Measurements from ENCODE around the gene RMND5B.
A peak's percentile ranks its signal among the peaks of the same experiment; 100 is the strongest.
"Not testable (repeated sequence)": the region's sequence is repeated elsewhere in the genome, so short reads cannot be mapped to it uniquely, and the experiment has no call there.

Gene RMND5B

GRCh38 chr5:178130576-178131445, at the start of gene RMND5B:
TSS of gene RMND5B (plus strand) at chr5:178131014. CDS start at chr5:178138120, 7,106 bp downstream.
- DNase-seq: peak; percentile 83

- DNase-seq: no peak
These were observed 49.1 kb upstream of the RMND5B start for GRCh38 chr5:178081571-178082243.

- no peak for DNase-seq
These were observed 46.9 kb upstream of the RMND5B start for GRCh38 chr5:178083922-178084321.

- no peak for DNase-seq
These were observed 45.5 kb upstream of the RMND5B start for GRCh38 chr5:178085316-178085715.

- DNase-seq: no peak
These were observed 44.5 kb upstream of the RMND5B start for GRCh38 chr5:178086266-178086665.

GRCh38 chr5:178087199-178087598, 43.6 kb upstream of the RMND5B start:
- DNase-seq: not testable (repeated sequence)

- no peak for DNase-seq
These were observed 40.0 kb upstream of the RMND5B start for GRCh38 chr5:178090856-178091255.

- DNase-seq: no peak
These were observed 37.7 kb upstream of the RMND5B start for GRCh38 chr5:178093134-178093533.

- DNase-seq: no peak
These were observed 36.5 kb upstream of the RMND5B start for GRCh38 chr5:178094345-178094744.

- no peak for DNase-seq
These were observed 32.1 kb upstream of the RMND5B start for GRCh38 chr5:178098685-178099084.

- no peak for DNase-seq
These were observed 27.2 kb upstream of the RMND5B start for GRCh38 chr5:178103612-178104011.

- no peak for DNase-seq
These were observed 26.3 kb upstream of the RMND5B start for GRCh38 chr5:178104492-178104891.

- no peak for DNase-seq
These were observed 24.7 kb upstream of the RMND5B start for GRCh38 chr5:178106086-178106485.

- no peak for DNase-seq
These were observed 24.1 kb upstream of the RMND5B start for GRCh38 chr5:178106556-178107239.

GRCh38 chr5:178107756-178108310, 23.0 kb upstream of the RMND5B start:
- no peak for DNase-seq

- no peak for DNase-seq
These were observed 22.4 kb upstream of the RMND5B start for GRCh38 chr5:178108446-178108845.

GRCh38 chr5:178108966-178109365, 21.8 kb upstream of the RMND5B start:
- no peak for DNase-seq

- DNase-seq: no peak
These were observed 20.3 kb upstream of the RMND5B start for GRCh38 chr5:178110511-178110910.

- DNase-seq: no peak
These were observed 18.9 kb upstream of the RMND5B start for GRCh38 chr5:178111925-178112324.

GRCh38 chr5:178112545-178112944, 18.3 kb upstream of the RMND5B start:
- DNase-seq: no peak

- DNase-seq: peak; percentile 83
These were observed 17.6 kb upstream of the RMND5B start, which contains the start of gene N4BP3 for GRCh38 chr5:178113141-178113787. TSS of gene N4BP3 (plus strand) at chr5:178113532. CDS start at chr5:178119584, 6,052 bp downstream.

- DNase-seq: no peak
These were observed 16.9 kb upstream of the RMND5B start for GRCh38 chr5:178113841-178114324.

Measured in stimulated activated CD4-positive, alpha-beta T cell treated with anti-CD3 and anti-CD28 coated beads, Interleukin-1b, Interleukin-23, amount 100 ng/mL, for 48 hours (primary cell).